Gastroesophageal sphincter (tissue), 4 donors: ENCODE results near the gene NTSR1. TPM values are rescaled to one million over a fixed set of nuclear protein-coding genes. Genes with fewer than 3 reads are reported as not detected.
A peak's percentile ranks its signal among the peaks of the same experiment; 100 is the strongest.

Experiments
- ATAC-seq: fragments of 150-250 bp; one replicate; pipeline ENCODE4 v1.9.1; 2016; ENCODE audit warnings: mild to moderate bottlenecking, moderate library complexity
- H3K27ac ChIP-seq, 4 donors: fragments of 200-600 bp; sonication (generic) in 3 of 4; 1 replicate in 3 of 4; 2 replicates in 1 of 4; pipeline ENCODE4 v1.5.1; 2016 to 2019
- H3K27me3 ChIP-seq: fragments of 200-600 bp; sonication (generic); one replicate; pipeline ENCODE4 v1.5.1; 2019
- H3K36me3 ChIP-seq, 2 donors: fragments of 200-600 bp; sonication (generic); one replicate each; pipeline ENCODE4 v1.5.1; 2019; ENCODE audit warnings: control low read depth in 1 of 2
- H3K4me1 ChIP-seq, 3 donors: fragments of 200-600 bp; sonication (generic); 1 replicate in 2 of 3; 2 replicates in 1 of 3; pipeline ENCODE4 v1.5.1; 2016 to 2019; ENCODE audit warnings: control low read depth in 2 of 3
- H3K4me3 ChIP-seq, 2 donors: fragments of 200-600 bp; sonication (generic); one replicate each; pipeline ENCODE4 v1.5.1; 2019; ENCODE audit warnings: mild to moderate bottlenecking in 1 of 2, moderate library complexity in 1 of 2
- H3K9me3 ChIP-seq, 3 donors: fragments of 200-600 bp; sonication (generic); one replicate each; pipeline ENCODE4 v1.5.1; 2017 to 2019; ENCODE audit warnings: control low read depth in 2 of 3
- EP300 ChIP-seq: sonication (generic); formaldehyde crosslinking; IDR thresholded peaks from one replicate; pipeline ENCODE4 v1.6.1; 2017; ENCODE audit warnings: antibody characterized with exemption, mild to moderate bottlenecking
- POLR2A ChIP-seq, 2 donors: fragments of 450-650 bp; IDR thresholded peaks; one replicate each; pipeline ENCODE4 v1.6.1; 2017; ENCODE audit warnings: antibody characterized with exemption in 2 of 2, mild to moderate bottlenecking in 2 of 2, moderate library complexity in 1 of 2
- POLR2AphosphoS5 ChIP-seq: sonication (generic); formaldehyde crosslinking; IDR thresholded peaks from one replicate; pipeline ENCODE4 v1.6.1; 2017; ENCODE audit warnings: antibody characterized with exemption
- WGBS, 2 donors: methylation state at CpG; one replicate each; pipeline ENCODE4 v1.1.5; 2018; ENCODE audit warnings: low coverage in 1 of 2; 5-methylcytosine and 5-hydroxymethylcytosine counted together
- total RNA-seq, 4 donors: library from RNA; depleted of rRNA; stranded (reverse); fragments of >200 nt; gene quantifications; one replicate each; pipeline ENCODE4 v1.1.0, GENCODE V29; 2016
- TF ChIP-seq, protein P1 (sequence below), 4 experiments: fragments of 200-600 bp in 2 of 4; fragments of 450-650 bp in 2 of 4; sonication (generic) in 1 of 4; IDR thresholded peaks; one replicate each; pipeline ENCODE4 v1.5.1; 2017 to 2019; ENCODE audit warnings: antibody characterized with exemption in 4 of 4, mild to moderate bottlenecking in 2 of 4, moderate library complexity in 2 of 4

The NTSR1 gene
- total RNA-seq, 4 donors from 2014 or later: 0.13 to 0.85 (median 0.19) TPM

DNA sequence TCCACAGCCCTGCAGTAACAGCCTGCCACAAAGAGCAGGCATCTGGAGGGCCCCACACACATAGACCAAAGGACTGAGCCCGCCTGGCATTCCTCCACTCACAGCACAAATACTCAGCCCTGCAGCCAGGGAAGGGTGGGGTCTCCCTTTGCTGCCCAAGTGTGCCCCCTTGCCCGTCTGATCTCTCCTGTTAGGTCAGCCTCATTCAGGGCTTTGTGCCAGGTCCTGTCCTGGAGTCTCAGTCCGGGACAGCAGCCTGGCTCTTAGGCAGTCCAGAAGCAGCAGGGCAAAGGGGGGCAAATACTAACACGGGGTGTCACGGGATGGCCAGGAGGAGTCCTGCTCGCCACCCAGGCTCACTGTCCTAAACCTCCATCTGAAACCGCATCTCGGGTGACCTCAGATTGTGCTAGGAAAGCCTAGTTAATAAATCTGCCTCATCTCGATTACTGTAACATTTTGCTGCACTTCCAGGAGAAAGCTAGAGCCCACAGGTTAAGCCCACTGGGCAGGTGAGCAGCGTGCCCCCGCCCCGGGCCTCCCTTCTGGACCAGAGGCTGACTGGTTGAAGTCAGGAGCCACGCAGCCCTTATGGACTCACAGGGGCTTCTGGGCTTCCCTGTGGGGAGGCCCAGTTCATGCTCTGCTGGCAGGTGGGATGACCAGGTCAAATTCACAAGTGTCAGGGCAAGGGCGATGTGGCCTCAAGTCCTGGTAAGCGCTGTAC, 92.8 kb downstream of the NTSR1 start:
- H3K4me3 ChIP-seq: no peak overlapping the region
- no peak overlapping the region for H3K27ac ChIP-seq
- 100% methylated on average over 1 of the region's 15 CpGs; no CpG with 5 or more reads in 1 of the 2 donors for WGBS, 2 donors
- peaks cover 0 to 40% of the 10 kb centered on the region in 2 donors for H3K36me3 ChIP-seq
- TF ChIP-seq, protein P1, sequence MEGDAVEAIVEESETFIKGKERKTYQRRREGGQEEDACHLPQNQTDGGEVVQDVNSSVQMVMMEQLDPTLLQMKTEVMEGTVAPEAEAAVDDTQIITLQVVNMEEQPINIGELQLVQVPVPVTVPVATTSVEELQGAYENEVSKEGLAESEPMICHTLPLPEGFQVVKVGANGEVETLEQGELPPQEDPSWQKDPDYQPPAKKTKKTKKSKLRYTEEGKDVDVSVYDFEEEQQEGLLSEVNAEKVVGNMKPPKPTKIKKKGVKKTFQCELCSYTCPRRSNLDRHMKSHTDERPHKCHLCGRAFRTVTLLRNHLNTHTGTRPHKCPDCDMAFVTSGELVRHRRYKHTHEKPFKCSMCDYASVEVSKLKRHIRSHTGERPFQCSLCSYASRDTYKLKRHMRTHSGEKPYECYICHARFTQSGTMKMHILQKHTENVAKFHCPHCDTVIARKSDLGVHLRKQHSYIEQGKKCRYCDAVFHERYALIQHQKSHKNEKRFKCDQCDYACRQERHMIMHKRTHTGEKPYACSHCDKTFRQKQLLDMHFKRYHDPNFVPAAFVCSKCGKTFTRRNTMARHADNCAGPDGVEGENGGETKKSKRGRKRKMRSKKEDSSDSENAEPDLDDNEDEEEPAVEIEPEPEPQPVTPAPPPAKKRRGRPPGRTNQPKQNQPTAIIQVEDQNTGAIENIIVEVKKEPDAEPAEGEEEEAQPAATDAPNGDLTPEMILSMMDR (IDR thresholded peaks at IDR 0.05): no peak
- TF ChIP-seq EP300: no peak
- no peak for TF ChIP-seq POLR2AphosphoS5
- TF ChIP-seq POLR2A (IDR thresholded peaks at IDR 0.05): no peak
- no peaks in the 10 kb centered on the region for H3K9me3 ChIP-seq
- H3K27me3 ChIP-seq: no peaks in the 10 kb centered on the region
- ATAC-seq: no peak
- peaks cover 0 to 41% (median 14%) of the 10 kb centered on the region in 3 donors for H3K4me1 ChIP-seq

DNA sequence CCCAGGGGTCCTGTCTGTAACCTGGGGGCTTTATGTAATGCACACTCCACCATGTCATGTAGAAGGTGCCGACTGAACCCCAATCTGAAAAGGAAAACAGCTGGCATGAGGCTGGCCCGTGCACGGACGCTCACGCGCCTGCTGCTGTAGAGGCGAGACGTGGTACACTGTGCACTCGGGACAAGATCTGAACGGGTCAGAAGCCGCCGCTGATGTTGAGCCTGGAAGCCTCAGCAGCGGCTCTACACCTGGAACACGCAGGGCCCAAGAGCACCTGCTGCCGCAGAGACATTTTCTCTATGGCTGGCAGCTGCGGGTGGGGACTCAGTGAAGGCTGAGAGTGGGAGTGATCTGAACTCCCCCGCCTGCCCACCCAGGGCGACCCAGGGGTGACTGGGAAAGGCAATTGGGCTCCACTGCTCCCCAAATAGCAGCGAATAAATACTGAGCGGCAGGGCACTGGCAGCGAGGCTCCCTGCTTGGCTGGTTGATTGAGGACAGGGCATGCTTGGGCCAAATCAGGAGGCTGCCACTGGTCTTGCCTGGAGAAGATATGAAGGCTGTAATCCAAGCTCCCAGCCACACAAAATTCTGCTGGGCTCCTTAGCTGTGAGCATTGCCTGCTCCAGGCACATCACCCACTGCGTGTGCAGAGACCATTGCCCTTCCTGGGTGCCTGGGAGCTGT, 93.5 kb downstream of the NTSR1 start:
- H3K27me3 ChIP-seq: no peaks in the 10 kb centered on the region
- H3K27ac ChIP-seq: no peak overlapping the region
- peaks cover 0 to 44% (median 18%) of the 10 kb centered on the region in 3 donors for H3K4me1 ChIP-seq

DNA sequence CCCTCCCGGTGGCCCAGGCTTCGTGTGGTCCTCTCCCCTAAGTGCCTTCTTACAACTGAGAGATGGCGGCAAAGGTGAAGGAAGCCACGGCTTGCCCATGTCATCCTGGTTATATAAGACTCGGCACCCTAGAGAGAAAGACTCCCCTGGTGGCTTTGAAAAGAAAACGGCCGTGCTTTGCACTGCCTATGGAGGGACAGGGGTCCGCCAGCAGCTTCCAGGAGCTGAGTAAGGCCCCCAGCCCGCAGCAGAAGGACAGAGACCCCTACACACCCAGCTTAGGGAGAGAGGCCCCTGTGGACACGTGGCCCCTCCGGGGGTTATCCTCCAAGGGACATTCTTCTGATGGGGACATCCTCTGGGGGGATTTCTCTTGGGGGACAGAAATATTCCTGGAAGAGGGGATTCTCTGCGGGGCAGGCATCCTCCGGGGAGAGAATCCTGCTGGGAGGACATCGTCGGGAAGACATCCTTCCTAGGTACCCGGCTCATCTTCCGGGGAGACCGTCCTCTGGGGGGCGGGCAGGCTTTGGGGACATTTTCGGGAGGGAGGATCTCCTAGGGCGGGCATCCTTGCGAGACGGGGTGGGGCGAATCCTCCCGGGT, 95.5 kb downstream of the NTSR1 start:
- Histone ChIP-seq H3K36me3 (peaks cover 0 to 52% of the 10 kb centered on the region in 2 donors), H3K4me1 (peaks cover 0 to 41% (median 23%) of the 10 kb centered on the region in 3 donors), H3K27me3 (no peaks in the 10 kb centered on the region), H3K27ac (peak overlapping the region; percentile 54 to 95 (median 88)), H3K4me3 (peak overlapping the region; percentile 66 to 88), H3K9me3 (no peaks in the 10 kb centered on the region)
- no peak for TF ChIP-seq EP300
- TF ChIP-seq, protein P1 (IDR thresholded peaks at IDR 0.05): peak in 1 of 4 experiments; percentile 12
- TF ChIP-seq POLR2AphosphoS5: no peak
- no peak for TF ChIP-seq POLR2A (IDR thresholded peaks at IDR 0.05)
- peak; percentile 11 for ATAC-seq
- 20 to 67% methylated on average over 1 to 6 of the region's 25 CpGs for WGBS, 2 donors

More for the DNA sequence above, 93.5 kb downstream of the NTSR1 start:
- H3K9me3 ChIP-seq: no peaks in the 10 kb centered on the region
- no peak for ATAC-seq
- H3K36me3 ChIP-seq: peaks cover 0 to 47% of the 10 kb centered on the region in 2 donors
- TF ChIP-seq EP300: no peak
- no peak for TF ChIP-seq POLR2AphosphoS5
- TF ChIP-seq, protein P1 (IDR thresholded peaks at IDR 0.05): no peak
- no peak for TF ChIP-seq POLR2A (IDR thresholded peaks at IDR 0.05)
- WGBS, 2 donors: no CpG with 5 or more reads among the region's 22 CpGs
- no peak overlapping the region for H3K4me3 ChIP-seq

DNA sequence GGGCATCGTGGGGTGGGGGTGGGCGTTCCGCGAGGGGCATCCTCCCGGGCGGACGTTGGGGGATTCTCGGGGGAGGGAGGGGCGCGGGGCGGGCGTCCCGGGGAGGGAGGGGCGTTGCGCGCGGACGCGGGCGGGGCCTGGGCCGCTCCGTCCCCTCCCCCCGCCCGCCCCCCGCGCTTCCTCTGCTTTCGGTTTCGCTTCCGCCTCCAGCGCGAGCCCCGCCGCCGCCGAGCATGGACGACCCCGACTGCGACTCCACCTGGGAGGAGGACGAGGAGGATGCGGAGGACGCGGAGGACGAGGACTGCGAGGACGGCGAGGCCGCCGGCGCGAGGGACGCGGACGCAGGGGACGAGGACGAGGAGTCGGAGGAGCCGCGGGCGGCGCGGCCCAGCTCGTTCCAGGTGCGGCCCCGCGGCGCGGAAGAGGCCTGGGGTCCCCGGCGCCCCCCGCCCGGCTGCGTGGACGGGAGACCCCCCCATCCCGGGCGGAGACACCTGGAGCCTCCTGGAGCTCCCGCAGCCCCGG, 96.1 kb downstream of the NTSR1 start, which contains the start of gene OGFR:
Gene OGFR (plus strand): TSS at position 209 of the 528 bp plus-strand sequence. CDS start 25 bp downstream, at position 234.
- peaks cover 0 to 41% (median 23%) of the 10 kb centered on the region in 3 donors for H3K4me1 ChIP-seq
- ATAC-seq: peak; percentile 55
- TF ChIP-seq, protein P1 (IDR thresholded peaks at IDR 0.05): no peak
- TF ChIP-seq POLR2AphosphoS5 (peak; percentile 82), EP300 (no peak), POLR2A (IDR thresholded peaks at IDR 0.05) (peak; percentile 42 to 59)
- no peaks in the 10 kb centered on the region for H3K27me3 ChIP-seq
- no peaks in the 10 kb centered on the region for H3K9me3 ChIP-seq
- H3K36me3 ChIP-seq: peaks cover 0 to 52% of the 10 kb centered on the region in 2 donors
- WGBS, 2 donors: no CpG with 5 or more reads among the region's 77 CpGs
- H3K27ac ChIP-seq: peak within 1 kb of the TSS; percentile 54 to 95 (median 88)
- peak within 1 kb of the TSS; percentile 66 to 88 for H3K4me3 ChIP-seq
